SU-DHL-6 (cell line): Measurements from ENCODE around the gene ATP9B.

Source experiments
- EZH2phosphoT487 ChIP-seq: fragments of 200-600 bp; sonication (generic), shearing (Covaris generic); conservative IDR thresholded peaks from 2 replicates; pipeline ENCODE4 v1.6.1; 2018; ENCODE audit warnings: mild to moderate bottlenecking, antibody characterized with exemption, low read length, moderate library complexity, mixed read lengths
- TF ChIP-seq, protein P1 (sequence below): fragments of 200-600 bp; sonication (generic); IDR thresholded peaks from one replicate; pipeline ENCODE4 v1.5.1; 2017; ENCODE audit warnings: antibody characterized with exemption, mild to moderate bottlenecking, low read length, moderate library complexity; ENCODE audit not compliant: insufficient read depth, poor library complexity, severe bottlenecking

GRCh38 chr18:79169958-79170555, 100.9 kb downstream of the ATP9B start:
- TF ChIP-seq, protein P1, sequence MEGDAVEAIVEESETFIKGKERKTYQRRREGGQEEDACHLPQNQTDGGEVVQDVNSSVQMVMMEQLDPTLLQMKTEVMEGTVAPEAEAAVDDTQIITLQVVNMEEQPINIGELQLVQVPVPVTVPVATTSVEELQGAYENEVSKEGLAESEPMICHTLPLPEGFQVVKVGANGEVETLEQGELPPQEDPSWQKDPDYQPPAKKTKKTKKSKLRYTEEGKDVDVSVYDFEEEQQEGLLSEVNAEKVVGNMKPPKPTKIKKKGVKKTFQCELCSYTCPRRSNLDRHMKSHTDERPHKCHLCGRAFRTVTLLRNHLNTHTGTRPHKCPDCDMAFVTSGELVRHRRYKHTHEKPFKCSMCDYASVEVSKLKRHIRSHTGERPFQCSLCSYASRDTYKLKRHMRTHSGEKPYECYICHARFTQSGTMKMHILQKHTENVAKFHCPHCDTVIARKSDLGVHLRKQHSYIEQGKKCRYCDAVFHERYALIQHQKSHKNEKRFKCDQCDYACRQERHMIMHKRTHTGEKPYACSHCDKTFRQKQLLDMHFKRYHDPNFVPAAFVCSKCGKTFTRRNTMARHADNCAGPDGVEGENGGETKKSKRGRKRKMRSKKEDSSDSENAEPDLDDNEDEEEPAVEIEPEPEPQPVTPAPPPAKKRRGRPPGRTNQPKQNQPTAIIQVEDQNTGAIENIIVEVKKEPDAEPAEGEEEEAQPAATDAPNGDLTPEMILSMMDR: no peak
- no peak for TF ChIP-seq EZH2phosphoT487
